Stimulated activated CD8-positive, alpha-beta memory T cell treated with anti-CD3 and anti-CD28 coated beads, Interleukin-12 subunit alpha, Interleukin-12 subunit beta, amount 100 ng/mL, for 24 hours (primary cell): ENCODE measurements around the gene DYNLL1.
A peak's percentile ranks its signal among the peaks of the same experiment; 100 is the strongest.
"Not testable (repeated sequence)": the region's sequence is repeated elsewhere in the genome, so short reads cannot be mapped to it uniquely, and the experiment has no call there.

Experiments used
- DNase-seq: peaks from one replicate; pipeline ENCODE4 v3.0.0-alpha.2; 2020; ENCODE audit errors: extremely low read depth

DYNLL1 gene

DNA sequence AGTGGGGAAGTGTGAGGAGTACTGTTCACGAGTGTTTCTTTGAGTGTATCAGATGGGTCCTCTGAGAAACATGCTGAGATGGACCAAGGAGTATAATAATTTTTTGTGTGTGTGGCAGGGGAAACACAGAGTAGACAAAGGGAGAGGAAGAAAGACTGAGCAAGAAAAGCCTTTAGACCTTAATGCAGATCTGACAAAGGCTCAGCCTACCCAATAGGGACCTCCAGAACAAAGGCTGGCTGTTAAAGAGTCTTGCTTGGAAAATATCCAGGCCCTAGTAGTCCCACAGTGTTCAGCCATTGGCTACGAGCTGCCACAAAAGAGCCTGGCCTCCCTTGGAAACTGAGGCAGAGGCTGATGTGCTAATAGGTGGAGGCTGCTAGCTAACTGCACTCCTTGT is 19.6 kb downstream of the DYNLL1 start:
- no peak for DNase-seq

- not testable (repeated sequence) for DNase-seq
Observed at GRCh38 chr12:120519324-120519723, 23.4 kb downstream of the DYNLL1 start.

GRCh38 chr12:120522568-120522967 is 26.7 kb downstream of the DYNLL1 start:
- no peak for DNase-seq

- peak; percentile 64 for DNase-seq
Observed at GRCh38 chr12:120528861-120529525, 33.1 kb downstream of the DYNLL1 start, which contains the start of gene COQ5. Gene COQ5, minus strand, starts transcription at chr12:120529158. Its CDS starts 17 bp downstream, at chr12:120529141.

DNA sequence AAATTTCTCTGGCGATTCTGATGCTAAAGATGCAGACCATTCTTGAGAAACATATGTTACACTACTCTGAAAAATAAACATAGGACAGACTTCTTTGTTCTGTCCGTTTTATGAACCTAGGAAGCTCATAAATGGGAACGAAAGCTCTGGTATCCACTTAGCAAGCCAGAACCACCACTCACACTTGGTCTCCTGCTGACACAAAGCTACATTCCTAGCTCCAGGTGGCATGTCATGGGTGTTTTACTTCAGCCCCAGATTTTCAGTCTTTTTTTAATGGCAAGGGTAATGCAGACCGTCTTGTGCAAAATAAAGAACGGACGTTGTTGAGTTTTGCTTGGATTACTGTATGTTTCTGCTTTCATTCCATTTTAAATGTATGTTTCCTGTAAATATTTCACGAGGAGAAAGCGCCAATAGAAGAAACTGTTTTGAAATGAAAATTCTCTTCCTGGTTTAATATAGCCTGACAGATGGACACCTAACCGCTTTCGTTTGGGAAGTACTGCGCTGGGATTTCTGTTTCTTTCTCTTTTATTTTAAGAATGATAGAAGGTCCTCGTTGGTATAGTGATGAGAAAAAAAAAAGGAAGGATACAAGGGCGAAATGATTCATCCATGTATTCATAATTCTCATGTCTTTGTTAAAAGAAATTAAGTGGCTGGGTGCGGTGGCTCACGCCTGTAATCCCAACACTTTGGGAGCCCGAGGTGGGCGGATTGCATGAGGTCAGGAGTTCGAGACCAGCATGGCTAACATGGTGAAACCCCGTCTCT is 33.9 kb downstream of the DYNLL1 start:
- DNase-seq: no peak

- not testable (repeated sequence) for DNase-seq
Observed at GRCh38 chr12:120530418-120530761, 34.5 kb downstream of the DYNLL1 start.

DNA sequence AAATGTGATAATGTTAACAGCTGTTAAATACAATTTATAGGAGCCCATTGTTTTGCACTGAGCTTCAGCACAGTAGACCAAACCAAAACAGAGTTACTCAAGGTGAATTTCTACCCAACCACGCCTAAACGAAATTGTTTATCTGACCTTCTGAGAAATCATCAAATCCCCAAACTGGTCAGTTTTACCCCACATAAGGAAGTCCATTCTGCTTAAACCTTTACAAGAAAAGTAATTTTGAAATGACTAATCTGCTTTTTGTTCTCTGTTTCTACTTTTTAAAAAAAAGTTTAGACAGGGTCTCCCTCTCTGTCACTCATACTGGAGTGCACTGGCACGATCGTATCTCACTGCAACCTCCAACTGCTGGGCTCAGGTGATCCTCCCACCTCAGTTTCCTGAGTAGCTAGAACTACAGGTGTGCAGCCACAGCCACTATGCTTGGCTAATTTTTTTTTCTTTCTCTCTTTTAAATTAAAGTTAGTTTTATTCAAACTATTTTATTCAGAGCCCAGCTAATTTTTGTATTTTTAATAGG is 36.9 kb downstream of the DYNLL1 start:
- no peak for DNase-seq

- peak; percentile 52 for DNase-seq
Observed at GRCh38 chr12:120534203-120534702, 38.3 kb downstream of the DYNLL1 start, which contains the start of gene RNF10. Gene RNF10, plus strand, starts transcription at chr12:120534356. Its CDS starts 456 bp downstream, at chr12:120534812.

GRCh38 chr12:120534703-120535655 is 39.1 kb downstream of the DYNLL1 start:
- no peak for DNase-seq

DNA sequence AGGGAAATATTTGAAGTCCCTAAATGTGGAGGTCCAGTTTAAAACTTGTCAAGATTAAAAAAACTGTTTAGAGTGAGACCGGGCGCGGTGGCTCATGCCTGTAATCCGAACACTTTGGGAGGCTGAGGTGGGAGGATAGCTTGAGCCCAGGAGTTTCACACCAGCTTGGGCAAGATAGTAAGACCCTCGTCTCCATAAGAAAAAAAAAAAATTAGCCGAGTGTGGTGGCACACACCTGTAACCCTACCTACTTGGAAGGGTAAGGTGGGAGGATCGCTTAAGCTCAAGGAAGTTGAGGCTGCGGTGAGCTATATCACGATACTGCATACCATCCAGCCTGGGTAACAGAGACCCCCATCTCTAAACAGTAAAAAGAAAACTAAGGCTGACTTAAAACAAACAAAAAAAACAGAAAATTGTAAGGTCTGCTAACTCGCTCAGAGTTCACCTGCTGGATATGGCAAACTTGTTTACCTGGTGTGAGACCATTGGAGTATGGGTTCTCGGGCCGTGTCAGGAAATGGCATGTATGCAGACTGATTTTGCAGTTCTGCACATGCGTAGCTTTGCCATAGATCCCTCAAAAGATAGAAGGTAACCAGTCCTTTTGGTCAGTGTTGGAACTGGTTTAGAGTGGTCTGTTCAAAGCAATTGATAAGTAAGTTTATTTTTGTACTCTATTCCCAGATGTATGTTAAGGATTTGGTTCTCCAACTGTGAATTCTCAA is 40.3 kb downstream of the DYNLL1 start:
- no peak for DNase-seq

GRCh38 chr12:120537856-120538220 is 41.9 kb downstream of the DYNLL1 start:
- DNase-seq: no peak

DNA sequence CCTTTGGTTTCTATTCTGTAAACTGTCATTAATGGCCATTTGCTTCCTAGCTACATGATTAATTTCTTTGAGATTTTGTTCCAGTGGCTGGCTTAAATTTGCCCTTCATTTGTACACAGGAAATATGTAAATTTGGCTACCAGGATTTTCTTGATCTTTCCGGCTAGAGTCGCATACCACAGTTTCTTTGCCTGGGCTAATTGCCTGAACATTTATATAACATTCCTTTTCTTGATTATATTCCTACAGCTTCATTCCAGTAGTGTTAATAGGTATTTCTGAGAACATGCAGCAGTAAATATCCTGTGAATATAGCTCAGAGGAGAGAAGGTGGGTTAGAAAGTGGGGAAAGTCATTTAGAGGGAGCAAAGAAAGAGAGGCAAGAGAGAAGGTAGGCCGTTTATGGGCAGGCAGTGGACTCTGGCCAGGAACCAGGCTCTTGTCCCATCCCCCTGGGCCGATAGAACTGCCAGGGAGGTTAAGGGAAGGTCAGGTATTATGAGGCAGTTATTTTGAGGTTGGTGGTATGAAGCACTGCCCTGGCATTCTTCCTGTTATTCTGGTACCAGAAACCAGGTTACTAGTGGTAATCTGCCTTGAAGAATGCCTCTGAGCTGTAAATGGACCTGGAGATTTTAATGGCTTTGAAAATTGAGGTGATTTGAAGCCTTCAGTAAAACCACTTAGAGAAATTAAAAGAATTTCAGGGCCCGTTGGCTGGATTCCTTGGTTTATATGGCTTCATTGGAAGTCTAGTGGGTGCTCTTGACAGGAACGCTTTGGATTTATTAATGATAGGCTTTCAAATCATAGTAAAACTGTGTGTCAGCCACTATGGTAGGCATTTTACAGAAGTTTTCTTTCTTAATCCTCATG is 42.6 kb downstream of the DYNLL1 start:
- DNase-seq: no peak

DNA sequence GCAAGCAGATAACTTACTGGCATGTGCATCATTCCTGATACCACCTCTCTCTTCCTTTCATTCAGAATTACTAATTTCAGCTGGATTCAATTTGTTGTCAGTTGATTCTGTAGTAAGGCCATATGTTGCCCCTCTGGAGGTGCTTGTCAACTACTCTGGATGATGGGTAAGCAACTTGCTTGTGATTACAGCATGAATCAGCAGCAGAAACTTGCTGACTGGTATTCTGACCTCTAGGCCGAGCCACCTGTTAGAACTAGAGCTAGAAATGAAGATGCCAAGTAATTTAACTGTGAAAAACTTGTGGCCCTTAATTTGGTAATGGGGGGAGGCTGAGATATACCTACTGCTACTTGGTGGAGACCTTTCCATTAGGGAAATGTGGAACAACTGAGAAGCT is 43.4 kb downstream of the DYNLL1 start:
- no peak for DNase-seq

DNA sequence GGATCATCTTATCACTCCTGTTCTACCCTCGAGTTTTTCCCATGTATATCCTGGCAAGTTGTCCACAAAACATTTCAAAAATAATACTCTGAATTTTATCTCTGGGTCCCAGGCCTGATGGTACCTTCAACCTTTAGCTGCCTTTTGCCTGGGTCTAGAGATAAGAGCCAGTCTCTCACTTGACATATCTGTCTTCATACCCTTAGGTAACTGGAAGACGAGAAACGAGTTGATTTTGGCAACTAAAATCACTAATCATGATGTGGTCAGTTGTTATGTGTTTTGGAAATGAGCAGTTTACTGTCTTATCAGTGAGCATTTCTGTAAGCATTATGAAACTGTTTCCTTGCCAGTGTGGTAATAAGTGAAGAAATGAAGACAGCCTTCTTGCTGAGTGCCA is 44.5 kb downstream of the DYNLL1 start:
- DNase-seq: no peak

DNA sequence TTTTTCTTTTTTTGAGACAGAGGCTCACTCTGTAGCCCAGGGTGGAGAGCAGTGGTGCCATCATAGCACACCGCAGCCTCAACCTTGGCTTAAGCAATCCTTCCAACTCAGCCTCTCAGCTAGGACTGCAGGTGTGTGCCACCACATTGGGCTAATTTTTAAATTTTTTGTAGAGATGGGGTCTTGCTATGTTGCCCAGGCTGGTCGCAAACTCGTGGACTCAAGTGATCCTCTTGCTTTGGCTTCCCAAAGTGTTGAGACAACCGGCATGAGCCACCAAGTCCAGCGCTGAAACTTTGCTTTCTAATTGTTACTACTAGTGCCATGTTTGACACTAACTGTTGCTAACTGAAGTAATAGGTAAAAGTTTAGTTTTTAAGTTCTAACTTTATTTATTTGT is 46.3 kb downstream of the DYNLL1 start:
- no peak for DNase-seq

DNA sequence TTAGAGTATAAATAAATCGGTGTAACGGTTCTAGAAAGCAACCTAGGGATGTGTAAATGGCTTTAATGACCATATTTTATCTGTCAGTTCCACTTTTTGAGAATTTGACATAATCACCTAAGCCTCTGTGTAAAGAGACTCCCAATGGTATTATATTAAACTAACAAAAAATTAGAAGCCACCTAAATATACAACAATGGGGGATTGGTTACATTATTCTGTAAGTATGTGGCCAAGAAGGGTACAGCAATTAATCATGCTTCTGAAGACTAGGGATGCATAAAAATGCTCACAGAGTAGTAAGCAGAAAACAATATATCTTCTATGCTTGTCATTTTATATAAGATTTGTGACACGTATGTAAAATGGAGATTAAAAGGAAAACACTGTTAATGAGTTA is 48.8 kb downstream of the DYNLL1 start:
- DNase-seq: no peak

GRCh38 chr12:120546050-120546386 is 50.1 kb downstream of the DYNLL1 start:
- DNase-seq: no peak
